ENCODE data around the gene ERN1.

Gene ERN1

DNA sequence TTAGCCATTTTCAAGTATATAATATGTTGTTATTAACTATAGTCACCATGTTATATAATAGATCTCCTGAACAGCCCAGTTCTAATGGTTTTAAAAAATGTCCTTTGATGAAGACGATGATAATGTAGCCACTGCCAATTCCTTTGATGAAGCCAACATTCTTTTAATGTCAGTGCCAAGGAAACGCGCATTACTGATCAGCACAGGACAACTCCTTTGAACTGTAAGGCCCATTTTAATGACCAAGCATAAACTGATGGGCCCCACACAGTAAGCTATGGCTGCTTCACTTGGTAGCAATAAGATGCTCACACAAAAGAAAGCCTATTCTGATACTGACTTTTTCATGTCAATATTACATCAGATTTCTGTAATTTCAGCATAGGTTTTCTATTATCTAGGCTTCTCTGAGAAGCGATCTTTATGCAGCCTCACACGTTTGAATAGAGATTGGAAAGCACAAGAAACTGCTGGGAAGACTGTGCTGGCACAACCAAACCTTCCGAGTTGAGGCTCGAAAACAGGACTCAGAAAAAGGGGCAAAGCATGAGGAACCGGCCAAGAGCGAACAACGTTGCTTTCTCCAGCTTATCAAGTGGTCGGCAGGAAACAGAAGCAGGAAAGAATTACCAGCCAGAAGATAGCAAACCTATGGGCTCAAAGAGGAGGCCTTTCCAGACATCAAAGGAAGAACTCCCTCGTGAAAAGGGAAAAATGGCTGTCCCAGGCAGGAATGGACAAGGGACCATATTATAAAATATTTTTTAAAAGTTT is 19.4 kb downstream of the ERN1 start:
- no peak for DNase-seq (ENCODE audit: low read depth, low spot score)

DNA sequence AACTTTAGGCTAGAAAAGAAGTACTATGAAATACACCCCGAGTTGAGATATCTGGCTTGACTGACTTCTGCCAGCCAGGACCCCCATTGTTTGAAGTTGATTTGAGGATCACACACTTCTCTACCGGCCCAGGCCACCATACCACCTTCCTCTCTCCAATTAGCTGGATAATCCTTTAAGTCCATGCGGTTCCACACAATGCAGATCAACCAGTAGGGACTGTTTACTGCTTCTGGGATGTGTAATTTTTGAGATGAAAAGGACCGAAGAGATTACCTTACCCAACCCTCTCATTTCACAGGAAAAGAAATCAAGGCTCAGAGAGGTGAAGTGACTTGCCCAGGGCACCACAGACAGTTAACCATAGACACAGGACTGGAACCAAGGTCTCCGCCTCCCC is 20.5 kb downstream of the ERN1 start:
- DNase-seq (ENCODE audit: low read depth, low spot score): no peak

DNA sequence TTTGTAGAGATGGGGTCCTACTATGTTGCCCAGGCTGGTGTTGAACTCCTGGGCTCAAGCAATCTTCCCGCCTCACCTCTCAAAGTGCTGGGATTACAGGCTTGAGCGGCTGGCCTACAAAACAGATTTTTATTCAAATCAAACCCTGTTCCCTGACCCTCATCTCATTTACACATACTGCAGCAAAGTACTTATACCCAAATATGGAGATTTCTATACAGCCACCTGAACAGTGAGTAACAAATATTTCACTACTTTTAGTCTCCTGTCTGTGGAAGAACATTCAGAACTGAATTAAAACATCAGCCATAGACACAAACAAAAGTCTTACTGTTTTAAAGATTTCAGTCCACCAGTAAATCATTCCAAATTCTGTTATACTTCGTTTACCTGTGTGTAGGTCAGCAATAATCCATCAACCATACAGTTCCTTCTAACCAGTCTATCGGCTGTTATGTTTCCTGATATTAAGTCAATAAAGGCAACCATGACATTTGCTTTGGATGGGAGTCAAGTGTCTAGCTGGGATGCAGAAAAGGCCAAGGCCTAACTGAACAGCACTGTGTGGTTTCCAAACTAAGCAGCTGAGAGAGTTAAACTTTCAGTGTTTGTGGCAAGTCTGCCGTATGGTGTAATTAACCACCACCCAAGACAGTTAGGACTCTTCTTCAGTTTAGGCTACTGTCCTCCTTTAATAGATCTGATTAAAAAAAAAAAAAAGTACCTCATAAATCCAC is 22.3 kb downstream of the ERN1 start:
- no peak for DNase-seq (ENCODE audit: low read depth, low spot score)

DNA sequence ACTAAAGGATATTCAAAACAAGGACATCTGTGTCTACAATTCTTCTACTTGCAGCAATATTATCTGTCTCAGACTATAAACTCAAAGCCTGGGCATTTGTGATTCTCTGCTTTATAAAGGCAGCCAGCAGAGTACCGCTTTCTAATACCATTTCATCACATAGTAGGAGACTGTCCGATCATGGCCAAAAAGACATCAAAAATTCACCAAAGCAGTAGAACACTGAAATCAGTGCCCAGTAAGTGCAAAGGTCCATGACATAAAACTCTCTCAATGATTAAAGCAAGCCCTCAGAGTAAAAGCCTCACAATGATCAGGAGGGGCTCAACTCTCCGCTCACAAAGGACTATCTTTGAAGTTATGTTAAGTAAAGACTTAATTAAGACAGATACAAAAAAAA is 23.0 kb downstream of the ERN1 start:
- no peak for DNase-seq (ENCODE audit: low read depth, low spot score)

DNA sequence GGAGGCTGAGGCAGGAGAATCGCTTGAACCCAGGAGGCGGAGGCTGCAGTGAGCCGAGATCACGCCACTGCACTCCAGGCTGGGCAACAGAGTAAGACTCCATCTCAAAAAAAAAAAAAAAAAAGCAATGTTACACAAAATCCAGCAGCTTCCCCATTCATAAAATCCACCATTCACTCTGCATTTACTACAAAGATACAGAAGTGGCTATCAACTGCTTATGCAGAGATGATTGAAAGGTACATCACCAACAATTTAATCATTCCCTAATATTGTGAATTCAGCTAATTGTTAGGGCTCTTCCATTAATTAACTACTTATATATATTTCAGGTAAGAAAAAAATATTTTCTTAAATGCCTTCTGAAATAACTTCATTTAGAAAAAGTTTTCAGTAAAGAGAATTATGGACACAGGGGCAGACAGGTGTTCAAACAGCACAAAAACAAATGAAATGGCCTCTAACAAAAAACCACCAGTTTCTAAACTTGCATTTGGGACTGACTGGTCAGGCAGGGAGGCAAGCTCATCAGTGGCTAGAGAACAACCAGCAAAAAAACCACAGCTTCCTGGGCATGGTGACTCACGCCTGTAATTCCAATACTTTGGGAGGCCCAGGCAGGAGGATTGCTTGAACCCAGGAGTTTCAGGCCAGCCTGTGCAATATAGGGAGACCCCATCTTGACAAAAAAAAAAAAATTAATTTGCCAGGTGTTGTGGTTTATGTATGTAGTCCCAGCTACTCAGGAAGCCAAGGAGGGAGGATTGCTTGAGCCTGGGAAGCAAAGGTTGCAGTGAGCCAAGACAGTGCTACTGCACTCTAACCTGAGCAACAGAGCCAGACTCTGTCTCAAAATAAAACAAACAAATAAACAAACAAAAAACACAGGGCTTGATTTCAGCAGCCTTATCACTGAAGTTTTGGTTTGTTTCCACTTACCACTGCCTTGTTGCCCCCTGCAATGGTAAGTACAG is 26.3 kb downstream of the ERN1 start:
- no peak for DNase-seq (ENCODE audit: low read depth, low spot score)

DNA sequence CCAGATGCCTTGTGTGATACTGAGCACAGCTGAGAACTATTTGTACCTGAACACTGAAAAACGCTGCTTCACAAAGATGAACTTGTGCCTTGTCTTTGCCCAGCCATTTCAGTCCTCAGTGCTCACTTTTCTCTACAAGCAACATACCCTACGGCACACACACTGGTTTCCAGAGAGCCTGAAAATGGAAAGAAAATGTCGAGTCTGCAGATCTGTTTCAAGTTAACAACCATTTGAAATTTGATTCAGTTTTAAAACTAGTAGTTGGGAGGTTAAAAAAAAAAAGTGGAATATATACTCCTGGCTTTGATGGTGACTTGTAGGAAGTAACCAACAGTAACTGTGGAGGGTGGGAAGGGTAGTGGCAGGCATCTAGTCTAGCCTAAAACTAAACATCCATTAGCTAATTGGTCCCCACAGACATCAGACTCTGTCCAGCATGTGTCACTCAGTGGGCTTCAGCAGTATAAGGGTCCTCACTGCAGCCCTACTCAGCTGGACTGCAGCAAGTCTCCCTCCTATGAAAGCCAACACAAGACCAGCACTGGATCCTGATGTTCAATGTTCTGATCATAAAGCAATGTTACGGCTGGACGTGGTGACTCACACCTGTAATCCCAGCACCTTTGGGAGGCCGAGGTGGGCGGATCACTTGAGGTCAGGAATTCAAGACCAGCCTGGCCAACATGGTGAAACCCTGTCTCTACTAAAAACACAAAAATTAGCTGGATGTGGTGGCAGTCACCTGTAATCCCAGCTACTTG is 27.1 kb downstream of the ERN1 start:
- DNase-seq (ENCODE audit: low read depth, low spot score): no peak

DNA sequence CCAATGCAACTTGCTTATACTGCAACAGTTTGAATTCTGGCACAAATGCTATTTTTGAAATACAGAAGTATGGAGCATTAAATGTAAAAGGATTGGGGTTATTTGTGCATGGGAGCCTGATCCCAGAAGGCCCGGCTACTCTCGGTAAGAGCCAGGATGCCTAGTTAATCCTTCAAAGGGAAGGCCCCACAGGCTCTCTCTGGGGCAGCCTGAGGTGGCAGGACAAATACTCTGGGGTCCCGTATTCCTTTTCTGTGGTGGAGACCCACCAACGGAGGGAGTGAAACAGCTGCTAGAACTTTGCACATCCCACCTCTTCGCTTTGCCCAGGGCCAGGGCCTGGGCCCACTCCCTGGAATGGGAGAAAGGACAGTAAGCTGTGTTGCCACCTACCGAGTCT is 30.4 kb downstream of the ERN1 start:
- DNase-seq (ENCODE audit: low read depth, low spot score): no peak

DNA sequence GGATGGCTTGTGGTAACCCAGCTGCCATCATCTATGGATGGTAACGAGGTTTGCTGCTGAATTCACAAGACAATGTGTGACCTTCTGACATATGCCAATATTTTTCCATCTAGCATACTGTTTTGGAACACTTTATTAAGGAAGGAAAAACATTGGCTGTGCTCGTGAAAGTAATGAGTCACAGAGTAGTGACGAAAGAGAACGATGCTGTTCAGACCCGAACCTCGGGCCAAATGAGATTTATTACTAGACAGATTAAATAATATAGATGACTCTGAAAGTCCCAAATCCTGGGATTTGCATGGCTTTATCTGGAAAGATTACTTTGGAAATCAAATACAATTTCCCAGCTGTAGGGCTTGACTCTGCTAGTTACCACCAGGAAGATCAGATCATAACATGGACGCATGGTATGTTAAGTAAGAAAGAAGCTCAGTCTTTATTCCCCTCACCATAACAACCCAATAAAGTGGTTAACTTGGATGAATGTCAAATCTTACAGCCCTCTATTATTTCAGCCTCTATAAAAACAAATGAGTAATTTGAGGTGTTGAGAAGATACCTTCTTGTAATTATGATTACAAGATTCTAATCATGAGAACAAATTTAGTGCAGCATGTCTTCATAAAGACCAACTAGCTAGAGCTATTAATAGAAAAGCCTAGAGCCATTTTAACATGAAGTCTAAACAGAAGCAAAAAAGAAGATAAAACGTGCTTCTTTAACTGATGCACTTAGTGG is 32.6 kb downstream of the ERN1 start:
- no peak for DNase-seq (ENCODE audit: low read depth, low spot score)

DNA sequence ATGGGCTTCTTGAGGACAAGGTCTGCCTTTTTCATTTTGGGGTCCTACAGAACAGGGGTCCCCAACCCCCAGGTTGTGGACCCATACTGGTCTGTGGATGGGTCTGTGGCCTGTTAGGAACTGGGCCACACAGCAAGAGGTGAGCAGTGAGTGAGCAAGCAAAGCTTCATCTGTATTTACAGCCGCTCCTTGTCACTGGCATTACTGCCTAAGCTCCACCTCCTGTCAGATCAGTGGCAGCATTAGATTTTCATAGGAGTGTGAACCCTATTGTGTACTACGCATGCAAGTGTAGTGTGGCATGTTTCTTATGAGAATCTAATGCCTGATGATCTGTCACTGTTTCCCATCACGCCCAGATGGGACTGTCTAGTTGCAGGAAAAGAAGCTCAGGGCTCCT is 33.9 kb downstream of the ERN1 start:
- DNase-seq (ENCODE audit: low read depth, low spot score): no peak

DNA sequence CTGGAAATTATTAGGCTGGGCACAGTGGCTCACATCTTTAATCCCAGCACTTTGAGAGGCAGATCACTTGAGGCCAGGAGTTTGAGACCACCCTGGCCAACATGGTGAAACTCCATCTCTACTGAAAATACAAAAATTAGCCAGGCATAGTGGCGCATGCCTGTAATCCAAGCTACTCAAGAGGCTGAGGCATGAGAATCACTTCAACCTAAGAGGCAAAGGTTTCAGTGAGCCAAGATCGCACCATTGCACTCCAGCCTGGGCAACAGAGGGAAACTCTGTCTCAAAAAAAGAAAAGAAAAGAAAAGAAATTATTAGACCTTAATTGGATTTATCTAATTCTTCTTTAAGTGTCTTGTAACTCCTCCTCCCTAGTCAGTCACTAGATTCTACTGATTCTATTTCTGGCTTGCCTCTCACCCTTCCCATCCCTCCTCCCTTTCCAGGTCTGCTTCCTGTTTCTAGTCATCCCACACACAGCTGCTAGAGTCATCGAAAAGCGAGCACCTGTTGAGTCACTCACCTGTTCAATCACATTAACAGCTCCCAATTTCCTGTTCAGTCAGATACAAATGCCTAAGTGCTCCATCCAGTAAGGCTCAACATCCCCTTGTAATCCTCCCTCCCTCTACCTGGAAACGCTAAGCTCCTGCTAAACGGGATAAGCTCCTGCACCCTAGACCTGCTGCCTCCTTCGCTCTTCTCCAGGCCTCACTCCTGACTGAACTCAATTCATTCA is 34.6 kb downstream of the ERN1 start:
- no peak for DNase-seq (ENCODE audit: low read depth, low spot score)

DNA sequence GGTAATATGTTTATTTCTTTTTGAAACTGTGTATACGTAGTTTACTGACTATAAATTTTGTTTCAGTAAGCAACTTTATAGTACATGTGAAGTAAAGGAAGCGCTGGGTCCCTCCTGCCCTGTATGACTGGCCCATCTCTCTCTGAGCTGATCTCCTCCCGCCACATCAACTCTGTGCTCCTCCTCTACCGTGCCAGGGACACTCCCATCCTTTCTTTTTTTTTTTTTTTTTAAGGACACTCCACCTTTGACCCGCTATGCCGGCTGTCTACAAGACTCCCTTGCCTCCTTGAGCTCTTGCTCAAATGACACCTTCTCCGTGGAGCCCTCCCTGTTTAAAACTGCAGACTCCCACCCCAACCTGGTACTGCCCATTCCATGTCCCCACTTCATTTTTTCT is 35.5 kb downstream of the ERN1 start:
- DNase-seq (ENCODE audit: low read depth, low spot score): no peak

DNA sequence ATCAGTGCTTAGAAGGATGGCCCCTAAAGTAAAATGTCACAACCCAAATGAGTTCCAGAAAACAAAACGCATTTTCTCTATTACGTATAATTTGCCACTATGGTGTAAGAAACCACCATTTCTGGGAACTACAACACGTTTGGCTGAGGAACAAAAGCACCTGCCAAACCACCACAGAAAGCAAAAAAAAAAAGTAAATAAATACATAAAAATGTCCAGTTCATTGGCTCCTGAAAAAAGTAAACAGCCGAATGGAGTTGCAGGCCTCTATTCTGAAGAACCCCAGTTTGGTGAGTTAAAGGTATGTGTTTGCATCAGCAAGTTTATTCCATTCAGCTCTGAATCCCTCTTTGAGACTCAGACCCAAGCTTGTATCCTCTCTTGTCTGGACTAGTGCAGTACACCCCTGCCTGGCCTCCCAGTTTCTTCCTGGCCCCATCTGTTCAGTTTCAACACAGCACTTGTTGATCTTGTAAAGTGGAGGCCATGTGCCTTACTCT is 36.9 kb downstream of the ERN1 start:
- no peak for DNase-seq (ENCODE audit: low read depth, low spot score)

DNA sequence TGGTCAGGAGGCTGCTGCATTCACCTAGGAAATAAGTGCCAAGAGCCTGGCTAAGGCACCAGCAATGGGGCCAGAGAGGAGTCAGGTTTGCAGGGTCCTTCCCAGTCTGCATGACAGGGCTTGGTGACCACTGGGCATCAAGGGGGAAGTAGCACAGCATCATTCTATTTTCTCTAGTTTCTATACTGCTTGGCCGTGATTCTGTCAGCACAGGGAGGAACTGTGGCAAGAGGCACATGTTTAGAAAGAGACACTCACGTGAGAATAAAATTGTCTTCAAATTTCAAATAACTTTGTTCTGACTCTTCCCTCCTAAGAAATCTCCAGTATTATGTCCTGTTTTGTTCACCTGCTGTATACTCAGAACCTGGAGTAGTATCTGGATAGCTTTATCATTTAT is 37.8 kb downstream of the ERN1 start:
- DNase-seq (ENCODE audit: low read depth, low spot score): no peak

DNA sequence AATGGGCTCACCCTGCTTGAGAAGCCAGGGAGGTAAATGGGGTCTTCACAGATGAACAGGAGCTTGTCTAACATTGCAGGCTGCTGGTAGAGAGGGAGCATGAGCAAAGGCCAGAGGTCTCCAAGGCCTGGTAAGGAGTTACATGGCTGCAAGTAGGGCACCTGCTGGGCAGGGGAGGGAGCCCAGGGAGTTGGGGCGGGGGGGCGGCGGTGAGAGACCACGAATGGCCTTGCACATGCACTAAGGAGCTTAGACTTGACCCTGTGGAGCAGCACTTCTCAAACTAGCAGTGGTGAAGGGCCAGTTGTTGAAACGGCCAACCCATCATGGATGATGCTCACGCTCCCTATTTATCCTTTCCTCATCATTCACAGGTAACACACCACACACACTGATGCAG is 38.4 kb downstream of the ERN1 start:
- no peak for DNase-seq (ENCODE audit: low read depth, low spot score)

DNA sequence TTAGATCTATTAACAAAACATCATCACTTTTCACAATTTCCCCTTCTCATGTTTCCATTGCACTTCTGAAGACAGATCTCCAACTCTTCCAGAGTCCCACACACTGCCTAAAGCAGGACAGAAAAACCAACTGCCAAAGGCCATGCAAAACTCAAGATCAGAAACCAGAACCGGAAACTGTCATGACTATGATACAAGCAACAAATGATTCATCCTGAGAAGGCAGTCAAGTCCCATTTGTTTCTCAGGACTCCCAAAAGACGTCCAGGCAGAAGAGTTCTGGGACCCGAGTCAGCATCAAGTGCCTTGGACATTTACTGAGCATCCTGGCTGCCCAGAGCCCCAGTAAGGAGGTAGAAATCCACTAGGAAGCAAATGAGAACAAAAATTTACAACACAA is 38.8 kb downstream of the ERN1 start:
- no peak for DNase-seq (ENCODE audit: low read depth, low spot score)

DNA sequence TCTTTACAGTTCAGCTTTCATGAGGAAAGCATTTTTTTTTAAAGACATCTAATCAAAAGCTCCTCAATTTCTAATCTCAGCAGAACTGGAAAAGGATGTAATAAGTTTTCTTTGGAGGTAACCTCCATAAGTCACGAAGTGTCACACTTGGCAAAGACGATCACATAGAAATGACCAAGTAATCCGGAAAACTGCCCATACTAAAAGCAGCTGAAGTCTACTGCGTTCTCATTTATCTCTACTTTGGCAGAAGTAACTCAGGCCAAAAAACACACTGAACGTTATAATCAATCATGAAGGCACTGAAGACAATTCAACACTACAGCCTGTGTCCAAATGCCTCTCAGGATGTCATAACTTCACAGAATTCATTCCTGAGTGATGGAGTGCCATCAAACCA is 39.8 kb downstream of the ERN1 start:
- no peak for DNase-seq (ENCODE audit: low read depth, low spot score)

DNA sequence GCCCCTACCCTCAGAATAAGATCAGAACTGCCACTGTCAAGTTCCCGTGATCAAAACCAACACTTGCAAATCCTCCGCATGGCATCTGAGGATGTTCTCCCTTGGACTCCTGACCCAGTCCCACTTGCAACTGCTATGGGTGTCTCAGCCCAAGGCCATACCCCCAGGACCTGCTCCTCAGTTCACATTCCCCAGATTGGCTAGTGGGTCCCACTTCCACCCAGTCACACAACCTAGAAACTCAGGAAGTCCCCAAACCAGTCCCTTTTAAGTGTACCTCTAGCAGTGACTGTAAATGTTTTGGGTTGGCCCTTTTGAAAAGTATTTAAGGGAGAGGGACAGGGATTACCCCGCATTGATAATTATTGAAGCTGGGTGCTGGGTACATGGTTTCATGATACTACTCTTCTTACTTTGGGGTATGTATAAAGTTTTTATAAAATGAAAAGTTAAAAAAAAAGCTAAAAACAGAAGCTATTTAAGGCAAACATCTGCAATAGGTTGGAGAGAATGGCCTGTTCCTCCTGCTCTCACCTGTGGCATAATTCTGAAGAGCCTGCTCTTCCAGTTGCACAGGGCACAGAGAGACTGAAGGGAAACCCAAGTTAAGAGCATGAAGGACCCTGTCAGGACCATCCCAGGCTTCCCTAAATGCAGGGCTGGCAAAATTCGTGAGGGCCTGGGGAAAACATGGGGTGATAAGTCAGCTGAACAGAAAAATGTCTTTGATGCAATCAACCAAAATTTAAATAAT is 42.5 kb downstream of the ERN1 start:
- no peak for DNase-seq (ENCODE audit: low read depth, low spot score)

DNA sequence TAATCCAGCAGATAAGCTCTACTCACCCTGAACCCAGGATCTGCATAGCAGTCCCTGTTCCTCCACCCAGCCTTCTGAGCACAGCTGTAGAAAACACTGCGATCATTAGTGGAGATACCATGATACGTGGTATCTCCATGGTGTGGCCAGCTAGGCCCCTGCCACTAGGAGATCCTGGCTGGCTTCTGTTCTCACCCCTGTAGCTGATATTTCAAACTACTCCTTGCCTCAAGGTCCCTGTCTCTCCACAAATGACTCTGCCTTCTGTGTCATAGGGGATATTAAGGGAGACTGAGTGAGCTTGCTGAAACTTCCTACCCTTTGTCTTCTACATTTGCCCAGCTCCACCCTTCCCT is 44.3 kb downstream of the ERN1 start:
- no peak for DNase-seq (ENCODE audit: low read depth, low spot score)

DNA sequence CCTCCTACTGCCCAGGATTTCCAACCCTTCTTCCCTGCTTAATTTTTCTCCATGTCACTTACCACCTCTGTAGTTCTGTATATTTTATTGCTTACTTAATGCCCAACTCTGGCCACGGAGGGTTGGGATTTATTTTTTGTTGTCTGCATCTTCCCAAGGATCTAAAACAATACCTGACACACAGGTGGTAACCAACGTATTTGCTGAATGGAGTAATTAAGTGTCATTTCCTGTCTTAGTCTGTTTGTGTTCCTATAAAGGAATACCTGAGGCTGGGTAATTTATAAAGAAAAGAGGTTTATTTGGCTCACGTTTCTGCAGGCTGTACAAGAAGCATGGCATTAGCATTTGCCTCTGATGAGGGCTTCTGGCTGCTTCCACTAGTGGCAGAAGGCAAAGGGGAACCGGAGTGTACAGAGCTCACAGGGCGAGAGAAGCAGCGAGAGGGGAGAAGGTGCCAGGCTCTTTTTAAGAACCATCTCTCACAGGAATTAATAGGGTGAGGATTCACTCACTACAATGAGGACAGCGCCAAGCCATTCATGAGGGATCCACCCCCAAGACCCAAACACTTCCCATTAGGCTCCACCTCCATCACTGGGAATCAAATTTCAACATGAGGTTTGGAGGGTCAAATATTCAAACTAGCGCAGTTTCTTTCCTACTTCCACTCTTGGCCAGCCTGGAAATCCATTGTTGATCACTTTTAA is 44.8 kb downstream of the ERN1 start:
- no peak for DNase-seq (ENCODE audit: low read depth, low spot score)
